Endothelial cell of umbilical vein (primary cell): ENCODE results near the gene STAG1.

Experiments used
- CTCF ChIP-seq, 2 donors: IDR thresholded peaks; 1 replicate in 1 of 2; 2 replicates in 1 of 2; pipeline ENCODE4 v1.5.1; 2011; ENCODE audit warnings: low read length in 2 of 2, mild to moderate bottlenecking in 2 of 2, moderate library complexity in 2 of 2, control low read depth in 1 of 2, inconsistent platforms in 1 of 2, low read depth in 1 of 2; ENCODE audit not compliant: insufficient read depth in 1 of 2; ENCODE audit errors: extremely low read depth in 1 of 2
- POLR2AphosphoS5 ChIP-seq: IDR thresholded peaks from 2 replicates; pipeline ENCODE4 v1.6.1; 2012; ENCODE audit warnings: low read depth, mild to moderate bottlenecking, control low read depth, low read length, moderate library complexity; ENCODE audit not compliant: insufficient read depth
- TF ChIP-seq, protein P1 (sequence below): IDR thresholded peaks from 2 replicates; pipeline ENCODE4 v1.6.1; 2011; ENCODE audit not compliant: insufficient read depth, insufficient read length

DNA sequence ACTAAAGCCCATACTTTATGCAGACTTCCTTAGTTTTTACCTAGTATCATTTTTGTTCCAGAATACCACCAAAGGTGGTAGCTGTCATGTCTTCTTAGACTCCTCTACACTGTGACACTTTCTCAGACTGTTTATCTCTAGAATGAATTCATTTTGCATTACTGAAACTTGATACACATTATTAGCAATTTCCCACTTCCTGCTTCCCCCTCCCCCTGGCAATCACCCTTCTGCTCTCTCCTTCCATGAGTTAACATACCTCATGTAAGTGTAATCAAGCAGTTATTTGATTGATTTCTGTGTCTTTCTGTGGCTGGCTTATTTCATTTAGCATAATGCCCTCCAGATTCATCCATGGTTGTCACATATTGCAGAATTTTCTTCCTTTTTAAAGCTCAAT is 204.9 kb downstream of the STAG1 start:
- TF ChIP-seq CTCF (IDR thresholded peaks at IDR 0.05; ENCODE audit: extremely low read depth in 1 of 2, insufficient read depth in 1 of 2, low read depth in 1 of 2, low read length in 2 of 2) (no peak), POLR2AphosphoS5 (no peak)
- TF ChIP-seq, protein P1, sequence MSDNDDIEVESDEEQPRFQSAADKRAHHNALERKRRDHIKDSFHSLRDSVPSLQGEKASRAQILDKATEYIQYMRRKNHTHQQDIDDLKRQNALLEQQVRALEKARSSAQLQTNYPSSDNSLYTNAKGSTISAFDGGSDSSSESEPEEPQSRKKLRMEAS: no peak
